Neutrophil (primary cell): ENCODE data around the gene BAAT.

ENCODE experiments used
- H3K27ac ChIP-seq: fragments of 200-600 bp; sonication (generic); 2 replicates; pipeline ENCODE4 v1.5.1; 2016; ENCODE audit warnings: mild to moderate bottlenecking, moderate library complexity
- H3K27me3 ChIP-seq: fragments of 200-600 bp; sonication (generic); 2 replicates; pipeline ENCODE4 v1.6.0; 2016; ENCODE audit warnings: mild to moderate bottlenecking
- H3K36me3 ChIP-seq: fragments of 200-600 bp; sonication (generic); 2 replicates; pipeline ENCODE4 v1.5.1; 2017
- H3K4me1 ChIP-seq, 2 experiments: fragments of 200-600 bp in 1 of 2; sonication (generic) in 1 of 2; 1 replicate in 1 of 2; 2 replicates in 1 of 2; pipeline versions ENCODE4 v1.5.1 to v1.6.1; 2013 to 2016; ENCODE audit warnings: low read depth in 1 of 2, low read length in 1 of 2, mild to moderate bottlenecking in 1 of 2, moderate library complexity in 1 of 2; ENCODE audit not compliant: control insufficient read depth in 1 of 2, insufficient read depth in 1 of 2
- H3K4me3 ChIP-seq, 2 experiments: fragments of 200-600 bp in 1 of 2; sonication (generic) in 1 of 2; 1 replicate in 1 of 2; 2 replicates in 1 of 2; pipeline ENCODE4 v1.5.1; 2013 to 2016; ENCODE audit warnings: low read depth in 1 of 2, low read length in 1 of 2, mild to moderate bottlenecking in 1 of 2, moderate library complexity in 1 of 2
- H3K9me3 ChIP-seq: fragments of 200-600 bp; sonication (generic); 2 replicates; pipeline ENCODE4 v1.5.1; 2016
- CTCF ChIP-seq: fragments of 200-600 bp; sonication (generic); IDR thresholded peaks from 2 replicates; pipeline ENCODE4 v1.5.1; 2016; ENCODE audit warnings: antibody characterized with exemption

Gene BAAT

DNA sequence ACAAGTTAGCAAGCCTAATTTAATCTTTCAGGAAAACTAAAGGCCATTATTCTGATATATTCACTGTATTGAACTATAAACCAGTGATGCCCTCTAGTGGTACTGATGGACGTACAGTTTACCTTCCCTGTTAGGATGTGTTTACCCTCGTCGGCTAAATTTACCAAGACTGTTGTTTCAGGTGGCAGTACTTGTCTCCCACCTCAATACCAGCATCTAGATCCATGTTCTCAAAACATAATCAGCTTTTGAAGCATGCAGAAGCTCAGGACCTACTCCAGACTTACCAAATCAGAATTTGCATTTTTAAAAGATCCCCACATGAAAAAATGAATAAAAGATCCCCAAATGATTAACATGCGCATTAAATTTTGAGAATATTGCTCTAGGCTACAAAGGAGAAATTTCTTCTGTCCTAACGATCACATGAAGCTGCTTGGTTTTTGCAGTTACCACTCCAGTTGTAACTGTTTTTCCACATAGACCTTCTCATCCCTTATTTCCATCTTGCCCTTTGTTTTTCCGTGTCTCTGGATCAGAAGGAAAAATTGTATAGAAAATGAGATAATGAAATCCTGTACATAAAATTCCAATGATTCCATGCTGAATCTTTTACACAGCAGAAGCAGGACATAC lies 3.2 kb upstream of the BAAT start:
- Histone ChIP-seq H3K9me3 (no peaks in the 10 kb centered on the region), H3K4me3 (no peak overlapping the region), H3K36me3 (peaks cover 15% of the 10 kb centered on the region), H3K4me1 (peaks cover 0 to 11% of the 10 kb centered on the region in 2 experiments), H3K27ac (no peak overlapping the region), H3K27me3 (peaks cover under 1% of the 10 kb centered on the region)
- TF ChIP-seq CTCF: no peak

- Histone ChIP-seq H3K9me3 (no peaks in the 10 kb centered on the region), H3K36me3 (no peaks in the 10 kb centered on the region), H3K4me1 (no peaks in the 10 kb centered on the region), H3K27me3 (peaks cover 12% of the 10 kb centered on the region), H3K4me3 (no peak overlapping the region), H3K27ac (no peak overlapping the region)
- TF ChIP-seq CTCF: no peak
These were observed 1.4 kb downstream of the BAAT start for GRCh38 chr9:101383361-101383760.

GRCh38 chr9:101381833-101382342 lies 2.9 kb downstream of the BAAT start:
- Histone ChIP-seq H3K27ac (no peak overlapping the region), H3K4me3 (no peak overlapping the region), H3K9me3 (no peaks in the 10 kb centered on the region), H3K4me1 (no peaks in the 10 kb centered on the region), H3K36me3 (no peaks in the 10 kb centered on the region), H3K27me3 (peaks cover 12% of the 10 kb centered on the region)
- TF ChIP-seq CTCF: no peak

GRCh38 chr9:101381118-101381517 lies 3.7 kb downstream of the BAAT start:
- Histone ChIP-seq H3K4me3 (no peak overlapping the region), H3K36me3 (no peaks in the 10 kb centered on the region), H3K9me3 (no peaks in the 10 kb centered on the region), H3K4me1 (no peaks in the 10 kb centered on the region), H3K27me3 (peaks cover 12% of the 10 kb centered on the region), H3K27ac (no peak overlapping the region)
- no peak for TF ChIP-seq CTCF

GRCh38 chr9:101380295-101380694 lies 4.5 kb downstream of the BAAT start:
- Histone ChIP-seq H3K27ac (no peak overlapping the region), H3K36me3 (no peaks in the 10 kb centered on the region), H3K9me3 (no peaks in the 10 kb centered on the region), H3K4me3 (no peak overlapping the region), H3K27me3 (peaks cover 12% of the 10 kb centered on the region), H3K4me1 (no peaks in the 10 kb centered on the region)
- TF ChIP-seq CTCF: no peak
